Measurements from ENCODE around the gene FAM72B.
"Not testable (repeated sequence)": the region's sequence is repeated elsewhere in the genome, so short reads cannot be mapped to it uniquely, and the experiment has no call there.

FAM72B gene

GRCh38 chr1:121155671-121156358 is 28.3 kb downstream of the FAM72B start:
- not testable (repeated sequence) for DNase-seq (ENCODE audit: low read depth in 2 of 3, low spot score in 1 of 3)

GRCh38 chr1:121154811-121155210 is 29.3 kb downstream of the FAM72B start:
- DNase-seq (ENCODE audit: low read depth in 2 of 3, low spot score in 1 of 3): not testable (repeated sequence)

DNA sequence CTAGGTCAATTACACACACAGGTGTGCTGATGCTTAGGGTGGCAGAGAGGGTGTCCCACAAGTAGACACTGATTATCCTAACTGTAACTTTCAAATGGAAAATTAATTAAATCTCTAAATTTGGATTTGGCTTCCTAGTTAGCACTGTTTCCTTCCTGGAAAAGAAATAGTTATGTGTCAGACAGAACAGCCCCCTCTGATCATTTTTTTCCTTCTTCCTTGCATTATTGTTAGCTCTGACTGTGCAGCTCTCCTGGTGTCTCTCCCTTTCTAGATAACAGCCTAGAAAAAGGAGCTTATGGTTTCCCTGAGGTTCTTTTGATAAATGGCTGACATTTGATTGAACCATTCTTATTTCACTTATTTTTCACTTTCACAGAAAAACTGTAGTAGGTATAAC is 31.4 kb downstream of the FAM72B start:
- DNase-seq (ENCODE audit: low read depth in 2 of 3, low spot score in 1 of 3): not testable (repeated sequence)

DNA sequence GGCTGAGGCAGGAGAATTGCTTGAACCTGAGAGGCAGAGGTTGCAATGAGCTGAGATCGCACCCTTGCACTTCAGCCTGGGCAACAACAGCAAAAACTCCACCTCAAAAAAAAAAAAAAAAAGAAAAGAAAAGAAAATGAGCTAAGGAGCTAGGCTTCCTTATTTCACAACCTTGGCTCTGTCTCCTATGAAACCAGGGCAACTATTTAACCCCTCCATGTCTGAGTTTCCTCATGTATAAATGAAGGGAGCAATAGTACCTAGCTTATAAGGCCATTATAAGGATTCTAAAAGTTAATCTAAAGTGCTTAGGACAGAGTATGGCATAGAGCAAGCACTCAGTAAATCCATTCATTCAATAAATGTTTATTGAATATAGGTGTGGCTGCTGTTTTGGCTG is 32.8 kb downstream of the FAM72B start:
- not testable (repeated sequence) for DNase-seq (ENCODE audit: low read depth in 2 of 3, low spot score in 1 of 3)

DNA sequence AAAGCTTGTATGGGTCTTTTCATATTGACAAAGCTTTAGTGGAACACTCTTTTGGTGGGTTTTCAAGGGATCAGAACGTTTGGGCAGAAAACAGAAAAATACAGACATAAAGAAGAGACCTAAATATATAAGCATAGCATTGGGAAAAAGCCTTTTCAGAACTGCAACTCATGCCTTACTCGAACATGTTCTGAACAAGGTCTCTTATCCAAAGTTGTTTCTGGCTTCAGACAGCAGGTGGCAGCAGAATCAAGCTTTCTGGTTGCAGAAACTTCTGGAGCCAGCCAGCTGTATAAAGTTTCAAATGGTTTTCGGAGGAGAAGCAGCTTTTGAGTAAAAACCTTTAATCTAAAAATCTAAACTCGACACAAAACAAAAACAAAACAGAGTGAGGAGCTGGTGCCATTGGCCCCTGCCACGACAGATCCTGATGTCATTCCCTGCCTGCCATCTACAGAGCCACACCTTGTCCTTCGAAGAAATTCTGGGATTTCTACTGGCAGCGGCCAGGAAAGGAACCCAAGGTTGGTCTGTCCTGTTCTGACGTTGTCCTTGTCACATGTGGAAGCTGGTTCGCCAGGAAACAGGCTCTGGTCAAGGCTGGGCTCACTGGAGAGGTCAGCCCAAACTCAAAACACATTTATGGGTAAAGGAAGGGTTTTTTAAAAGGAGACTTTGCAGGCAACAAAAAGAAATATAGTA is 35.5 kb downstream of the FAM72B start:
- not testable (repeated sequence) for DNase-seq (ENCODE audit: low read depth in 2 of 3, low spot score in 1 of 3)

GRCh38 chr1:121140393-121140792 is 43.7 kb downstream of the FAM72B start:
- not testable (repeated sequence) for DNase-seq (ENCODE audit: low read depth in 2 of 3, low spot score in 1 of 3)

- DNase-seq (ENCODE audit: low read depth in 2 of 3, low spot score in 1 of 3): not testable (repeated sequence)
These were observed 52.6 kb downstream of the FAM72B start for GRCh38 chr1:121131494-121131893.

GRCh38 chr1:121118480-121118824 is 65.7 kb downstream of the FAM72B start:
- not testable (repeated sequence) for DNase-seq (ENCODE audit: low read depth in 2 of 3, low spot score in 1 of 3)

Measured in stimulated activated CD4-positive, alpha-beta T cell treated with anti-CD3 and anti-CD28 coated beads, Interleukin-12 subunit alpha, Interleukin-12 subunit beta, amount 100 ng/mL, for 48 hours (primary cell).